Hepatocyte (in vitro differentiated cells): ENCODE results near the gene MXD4. TPM values are rescaled to one million over a fixed set of nuclear protein-coding genes. Genes with fewer than 3 reads are reported as not detected.

Experiments used
- DNase-seq: peaks from one replicate; pipeline ENCODE4 v3.0.0-alpha.2; 2016; ENCODE audit warnings: low spot score
- H2AFZ ChIP-seq: fragments of 200-600 bp; sonication (generic); 2 replicates; pipeline ENCODE4 v1.6.0; 2016; ENCODE audit warnings: antibody characterized with exemption, mild to moderate bottlenecking
- H3K27ac ChIP-seq: fragments of 200-600 bp; sonication (generic); 2 replicates; pipeline ENCODE4 v1.5.1; 2016; ENCODE audit warnings: mild to moderate bottlenecking
- H3K27me3 ChIP-seq: fragments of 200-600 bp; sonication (generic); 2 replicates; pipeline ENCODE4 v1.6.1; 2016
- H3K36me3 ChIP-seq: fragments of 200-600 bp; sonication (generic); replicated peaks from 2 replicates; pipeline ENCODE4 v1.5.1; 2016; ENCODE audit warnings: low read depth; ENCODE audit not compliant: insufficient read depth
- H3K4me1 ChIP-seq: fragments of 200-600 bp; sonication (generic); 2 replicates; pipeline ENCODE4 v1.5.1; 2016; ENCODE audit warnings: mild to moderate bottlenecking, moderate library complexity; ENCODE audit not compliant: insufficient read depth
- H3K4me2 ChIP-seq: fragments of 200-600 bp; sonication (generic); 2 replicates; pipeline ENCODE4 v1.6.0; 2016
- H3K4me3 ChIP-seq: fragments of 200-600 bp; sonication (generic); 2 replicates; pipeline ENCODE4 v1.5.1; 2016; ENCODE audit warnings: mild to moderate bottlenecking
- H3K79me2 ChIP-seq: fragments of 200-600 bp; sonication (generic); 2 replicates; pipeline ENCODE4 v1.6.0; 2017; ENCODE audit warnings: mild to moderate bottlenecking
- H3K9me2 ChIP-seq: fragments of 200-600 bp; sonication (generic); replicated peaks from 2 replicates; pipeline ENCODE4 v1.6.0; 2017; ENCODE audit warnings: mild to moderate bottlenecking; ENCODE audit not compliant: insufficient read depth
- H3K9me3 ChIP-seq: fragments of 200-600 bp; sonication (generic); 2 replicates; pipeline ENCODE4 v1.5.1; 2016; ENCODE audit warnings: low read depth, mild to moderate bottlenecking
- H4K20me1 ChIP-seq: fragments of 200-600 bp; sonication (generic); 2 replicates; pipeline ENCODE4 v1.6.0; 2016; ENCODE audit warnings: mild to moderate bottlenecking; ENCODE audit not compliant: insufficient read depth, poor library complexity, severe bottlenecking
- EZH2 ChIP-seq: fragments of 200-600 bp; sonication (generic); IDR thresholded peaks from 2 replicates; pipeline ENCODE4 v1.6.1; 2016; ENCODE audit warnings: antibody characterized with exemption, mild to moderate bottlenecking, borderline replicate concordance
- EZH2phosphoT487 ChIP-seq: fragments of 200-600 bp; sonication (generic); IDR thresholded peaks from one replicate; pipeline ENCODE4 v1.6.1; 2018; ENCODE audit warnings: antibody characterized with exemption, mild to moderate bottlenecking, low read depth, moderate library complexity; ENCODE audit not compliant: unreplicated experiment, severe bottlenecking
- WGBS: methylation state at CpG from one replicate; pipeline ENCODE4 v1.1.6; 2016; ENCODE audit warnings: low lambda C conversion rate; ENCODE audit errors: missing lambda C conversion rate; 5-methylcytosine and 5-hydroxymethylcytosine counted together
- polyA plus RNA-seq: library from polyadenylated mRNA; unstranded; fragments of >200 nt; fragmentation: Nextera tagmentation; extraction: Ambion mirVana; gene quantifications from 2 replicates; pipeline ENCODE4 v1.2.1, GENCODE V29; 2016
- total RNA-seq: library from RNA; depleted of rRNA; stranded (reverse); fragments of >200 nt; gene quantifications from 2 replicates; pipeline ENCODE4 v1.2.3, GENCODE V29; 2014
- TF ChIP-seq, protein P1 (sequence below): fragments of 200-600 bp; sonication (generic); IDR thresholded peaks from 2 replicates; pipeline ENCODE4 v1.5.1; 2016; ENCODE audit warnings: antibody characterized with exemption, mild to moderate bottlenecking; ENCODE audit not compliant: poor library complexity

Gene MXD4
- total and polyA plus RNA-seq, 2 experiments from 2014 or later, result 56.7 to 127 TPM

DNA sequence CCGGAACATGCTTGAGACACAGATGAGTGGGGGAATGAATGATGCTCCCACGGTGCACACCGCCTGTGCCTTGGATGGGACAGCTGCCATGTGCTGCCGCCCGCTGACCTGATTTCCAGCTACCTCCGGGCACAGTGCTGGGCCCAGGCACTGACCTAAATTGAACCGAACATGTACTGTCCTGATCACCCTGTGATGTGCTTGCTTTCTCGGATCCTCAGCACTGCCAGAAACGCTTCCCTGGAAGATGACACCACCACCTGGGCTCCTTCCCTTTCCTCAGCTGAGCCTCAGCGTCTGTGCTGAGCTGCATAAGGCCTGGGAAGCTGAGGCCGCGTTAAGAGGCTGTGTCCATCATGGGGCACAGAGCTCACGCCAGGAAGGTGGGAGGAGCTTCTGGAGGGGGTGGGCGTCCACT lies 39.3 kb upstream of the MXD4 start:
- no peaks in the 10 kb centered on the region for H3K4me1 ChIP-seq

DNA sequence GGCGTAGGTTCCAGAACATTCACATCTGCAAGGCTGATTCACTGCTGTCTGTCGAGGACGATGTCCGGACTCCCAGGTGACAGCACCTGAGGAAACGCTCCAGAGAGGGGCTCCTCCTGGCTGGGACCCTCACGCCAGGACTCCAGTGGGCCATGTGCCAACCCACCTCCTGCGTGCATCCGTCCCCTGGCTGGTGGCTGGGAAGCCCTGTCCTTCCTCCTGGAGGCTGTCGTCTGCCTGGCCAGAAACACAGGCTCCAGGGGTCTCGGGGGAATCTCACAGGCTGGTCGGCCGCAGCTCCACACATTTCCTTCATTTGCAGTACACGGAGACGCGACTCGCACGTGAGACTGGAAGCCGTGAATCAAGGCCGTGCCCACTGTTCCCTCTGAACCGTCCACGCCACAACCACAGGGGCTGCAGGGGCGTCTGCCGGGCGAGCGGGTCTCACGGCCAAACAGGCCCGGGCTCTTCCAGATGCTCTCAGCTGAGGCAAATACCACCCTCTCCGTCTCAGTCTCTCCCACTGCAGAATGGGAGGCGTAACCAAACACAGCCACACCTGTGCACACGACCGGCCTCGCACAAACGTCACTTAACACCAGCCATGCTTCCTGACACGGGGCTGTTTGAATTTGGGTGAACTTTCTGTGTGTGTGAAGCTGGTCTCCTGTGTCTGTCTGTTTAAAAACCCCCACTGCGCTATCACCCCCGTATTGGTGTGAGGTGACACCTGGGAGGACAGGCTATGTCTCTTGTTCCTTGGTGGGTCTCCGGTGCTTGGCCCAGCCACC lies 38.7 kb upstream of the MXD4 start:
- TF ChIP-seq, protein P1, sequence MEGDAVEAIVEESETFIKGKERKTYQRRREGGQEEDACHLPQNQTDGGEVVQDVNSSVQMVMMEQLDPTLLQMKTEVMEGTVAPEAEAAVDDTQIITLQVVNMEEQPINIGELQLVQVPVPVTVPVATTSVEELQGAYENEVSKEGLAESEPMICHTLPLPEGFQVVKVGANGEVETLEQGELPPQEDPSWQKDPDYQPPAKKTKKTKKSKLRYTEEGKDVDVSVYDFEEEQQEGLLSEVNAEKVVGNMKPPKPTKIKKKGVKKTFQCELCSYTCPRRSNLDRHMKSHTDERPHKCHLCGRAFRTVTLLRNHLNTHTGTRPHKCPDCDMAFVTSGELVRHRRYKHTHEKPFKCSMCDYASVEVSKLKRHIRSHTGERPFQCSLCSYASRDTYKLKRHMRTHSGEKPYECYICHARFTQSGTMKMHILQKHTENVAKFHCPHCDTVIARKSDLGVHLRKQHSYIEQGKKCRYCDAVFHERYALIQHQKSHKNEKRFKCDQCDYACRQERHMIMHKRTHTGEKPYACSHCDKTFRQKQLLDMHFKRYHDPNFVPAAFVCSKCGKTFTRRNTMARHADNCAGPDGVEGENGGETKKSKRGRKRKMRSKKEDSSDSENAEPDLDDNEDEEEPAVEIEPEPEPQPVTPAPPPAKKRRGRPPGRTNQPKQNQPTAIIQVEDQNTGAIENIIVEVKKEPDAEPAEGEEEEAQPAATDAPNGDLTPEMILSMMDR, result no peak
- TF ChIP-seq EZH2phosphoT487 (no peak), EZH2 (no peak)
- Histone ChIP-seq H3K4me3 (no peak overlapping the region), H3K79me2 (no peaks in the 10 kb centered on the region), H3K9me3 (no peaks in the 10 kb centered on the region), H3K27me3 (no peaks in the 10 kb centered on the region), H2AFZ (no peak overlapping the region), H3K4me1 (no peaks in the 10 kb centered on the region), H3K27ac (no peak overlapping the region), H4K20me1 (no peaks in the 10 kb centered on the region), H3K4me2 (no peak overlapping the region), H3K9me2 (no peaks in the 10 kb centered on the region), H3K36me3 (no peaks in the 10 kb centered on the region)
- WGBS, result 88% methylated on average over 37 of the region's 37 CpGs
- no peak for DNase-seq

More for the DNA sequence above, 39.3 kb upstream of the MXD4 start:
- H3K4me3 ChIP-seq, result no peak overlapping the region
- 87% methylated on average over 14 of the region's 14 CpGs for WGBS
- H3K27ac ChIP-seq, result no peak overlapping the region
- H3K79me2 ChIP-seq, result no peaks in the 10 kb centered on the region
- TF ChIP-seq, protein P1, result no peak
- TF ChIP-seq EZH2phosphoT487 (no peak), EZH2 (no peak)
- H4K20me1 ChIP-seq, result no peaks in the 10 kb centered on the region
- DNase-seq, result no peak
- H2AFZ ChIP-seq, result no peak overlapping the region
- no peaks in the 10 kb centered on the region for H3K27me3 ChIP-seq
- H3K9me2 ChIP-seq, result no peaks in the 10 kb centered on the region
- no peak overlapping the region for H3K4me2 ChIP-seq
- H3K36me3 ChIP-seq, result no peaks in the 10 kb centered on the region
- H3K9me3 ChIP-seq, result no peaks in the 10 kb centered on the region

DNA sequence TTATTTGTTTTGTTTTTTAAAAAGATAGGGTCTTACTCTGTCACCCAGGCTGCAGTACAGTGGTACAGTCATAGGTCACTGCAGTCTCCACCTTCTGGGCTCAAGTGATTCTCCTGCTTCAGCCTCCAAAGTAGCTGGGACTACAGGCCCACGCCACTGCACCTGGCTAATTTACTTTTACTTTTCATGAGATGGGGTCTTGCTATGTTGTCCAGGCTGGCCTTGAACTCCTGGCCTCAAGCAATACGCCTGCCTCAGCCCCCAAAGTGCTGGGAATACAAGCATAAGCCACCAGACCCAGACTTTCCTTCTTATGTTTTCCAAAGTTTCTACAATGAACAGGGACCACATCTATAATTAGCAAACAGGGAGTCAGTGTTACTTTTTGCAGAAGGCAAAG lies 37.9 kb upstream of the MXD4 start:
- 93% methylated on average over 2 of the region's 2 CpGs for WGBS
- Histone ChIP-seq H3K27ac (no peak overlapping the region), H3K4me2 (no peak overlapping the region), H3K27me3 (no peaks in the 10 kb centered on the region), H3K4me3 (no peak overlapping the region), H4K20me1 (no peaks in the 10 kb centered on the region), H2AFZ (no peak overlapping the region), H3K9me3 (no peaks in the 10 kb centered on the region), H3K36me3 (no peaks in the 10 kb centered on the region), H3K9me2 (no peaks in the 10 kb centered on the region), H3K79me2 (no peaks in the 10 kb centered on the region), H3K4me1 (no peaks in the 10 kb centered on the region)
- TF ChIP-seq, protein P1, result no peak
- TF ChIP-seq EZH2phosphoT487 (no peak), EZH2 (no peak)
- DNase-seq, result no peak
